ENCODE measurements around the gene NEBL. TPM values are rescaled to one million over a fixed set of nuclear protein-coding genes. Genes with fewer than 3 reads are reported as not detected.

The NEBL gene
- total and polyA plus RNA-seq, 2 experiments from 2014 or later, result 6.3 to 12.3 TPM

DNA sequence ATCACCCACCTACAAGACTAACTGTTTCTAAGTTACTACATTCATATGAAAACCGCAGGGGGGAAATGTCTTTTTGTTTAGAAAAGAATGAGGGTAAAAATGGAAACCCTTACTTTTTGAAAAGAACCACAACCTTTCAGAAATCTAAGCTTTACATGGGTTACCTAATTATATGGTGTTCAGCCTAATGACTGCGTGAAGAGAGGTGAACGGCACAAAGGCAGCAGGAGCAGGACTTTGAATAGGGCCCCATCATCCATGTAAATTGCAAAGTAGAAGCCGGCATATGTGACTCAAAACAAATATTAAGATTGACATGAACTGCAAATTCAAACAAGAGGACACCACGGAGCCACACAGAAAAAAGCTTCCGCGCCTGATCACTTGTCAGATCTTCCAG lies 25.1 kb downstream of the NEBL start:
- no peaks in the 10 kb centered on the region for H3K9me2 ChIP-seq (replicated peaks; ENCODE audit: insufficient read depth)
- TF ChIP-seq EZH2 (IDR thresholded peaks at IDR 0.05; ENCODE audit: borderline replicate concordance) (no peak), EZH2phosphoT487 (IDR thresholded peaks at IDR 0.05; ENCODE audit: low read depth, severe bottlenecking, unreplicated experiment) (no peak)
- H3K4me3 ChIP-seq, result no peak overlapping the region
- no peak overlapping the region for H3K27ac ChIP-seq
- H2AFZ ChIP-seq, result no peak overlapping the region
- no peaks in the 10 kb centered on the region for H3K36me3 ChIP-seq (replicated peaks; ENCODE audit: insufficient read depth, low read depth)
- H3K4me1 ChIP-seq (ENCODE audit: insufficient read depth), result no peaks in the 10 kb centered on the region
- no peaks in the 10 kb centered on the region for H3K79me2 ChIP-seq
- no peaks in the 10 kb centered on the region for H3K27me3 ChIP-seq
- no peaks in the 10 kb centered on the region for H3K9me3 ChIP-seq (ENCODE audit: low read depth)
- H4K20me1 ChIP-seq (ENCODE audit: insufficient read depth, poor library complexity, severe bottlenecking), result no peaks in the 10 kb centered on the region
- no peak overlapping the region for H3K4me2 ChIP-seq
- WGBS (ENCODE audit: low lambda C conversion rate, missing lambda C conversion rate), result 69% methylated on average over 7 of the region's 7 CpGs
- no peak for DNase-seq (ENCODE audit: low spot score)

DNA sequence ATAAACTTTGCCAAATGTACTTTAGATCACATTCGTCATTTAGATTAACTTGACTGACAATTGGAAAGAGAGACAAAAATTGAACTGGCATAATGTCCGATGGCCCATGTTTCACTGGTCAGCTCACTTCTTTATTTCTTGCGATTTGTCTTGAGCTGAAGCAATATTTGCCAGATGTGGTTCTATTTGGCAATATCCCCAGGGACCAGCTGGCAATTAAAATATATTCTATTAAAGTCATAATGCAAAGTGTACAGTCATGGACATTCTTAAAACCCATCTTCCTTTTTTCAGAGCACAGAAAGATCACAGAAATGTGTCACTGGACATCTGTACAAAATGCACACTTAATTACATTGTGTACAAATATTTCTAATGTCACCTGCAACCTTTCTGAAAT lies 26.3 kb downstream of the NEBL start:
- H3K4me2 ChIP-seq, result no peak overlapping the region
- no peak overlapping the region for H2AFZ ChIP-seq
- H4K20me1 ChIP-seq (ENCODE audit: insufficient read depth, poor library complexity, severe bottlenecking), result no peaks in the 10 kb centered on the region
- no peak for DNase-seq (ENCODE audit: low spot score)
- H3K79me2 ChIP-seq, result no peaks in the 10 kb centered on the region
- TF ChIP-seq, protein P1, sequence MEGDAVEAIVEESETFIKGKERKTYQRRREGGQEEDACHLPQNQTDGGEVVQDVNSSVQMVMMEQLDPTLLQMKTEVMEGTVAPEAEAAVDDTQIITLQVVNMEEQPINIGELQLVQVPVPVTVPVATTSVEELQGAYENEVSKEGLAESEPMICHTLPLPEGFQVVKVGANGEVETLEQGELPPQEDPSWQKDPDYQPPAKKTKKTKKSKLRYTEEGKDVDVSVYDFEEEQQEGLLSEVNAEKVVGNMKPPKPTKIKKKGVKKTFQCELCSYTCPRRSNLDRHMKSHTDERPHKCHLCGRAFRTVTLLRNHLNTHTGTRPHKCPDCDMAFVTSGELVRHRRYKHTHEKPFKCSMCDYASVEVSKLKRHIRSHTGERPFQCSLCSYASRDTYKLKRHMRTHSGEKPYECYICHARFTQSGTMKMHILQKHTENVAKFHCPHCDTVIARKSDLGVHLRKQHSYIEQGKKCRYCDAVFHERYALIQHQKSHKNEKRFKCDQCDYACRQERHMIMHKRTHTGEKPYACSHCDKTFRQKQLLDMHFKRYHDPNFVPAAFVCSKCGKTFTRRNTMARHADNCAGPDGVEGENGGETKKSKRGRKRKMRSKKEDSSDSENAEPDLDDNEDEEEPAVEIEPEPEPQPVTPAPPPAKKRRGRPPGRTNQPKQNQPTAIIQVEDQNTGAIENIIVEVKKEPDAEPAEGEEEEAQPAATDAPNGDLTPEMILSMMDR (IDR thresholded peaks at IDR 0.05; ENCODE audit: poor library complexity), result no peak
- no peak for TF ChIP-seq EZH2phosphoT487 (IDR thresholded peaks at IDR 0.05; ENCODE audit: low read depth, severe bottlenecking, unreplicated experiment)
- no peak for TF ChIP-seq EZH2 (IDR thresholded peaks at IDR 0.05; ENCODE audit: borderline replicate concordance)
- no peaks in the 10 kb centered on the region for H3K9me2 ChIP-seq (replicated peaks; ENCODE audit: insufficient read depth)
- no peak overlapping the region for H3K27ac ChIP-seq
- WGBS (ENCODE audit: low lambda C conversion rate, missing lambda C conversion rate), result 85% methylated on average over 3 of the region's 3 CpGs
- no peaks in the 10 kb centered on the region for H3K27me3 ChIP-seq
- H3K36me3 ChIP-seq (replicated peaks; ENCODE audit: insufficient read depth, low read depth), result no peaks in the 10 kb centered on the region
- H3K4me3 ChIP-seq, result no peak overlapping the region
- no peaks in the 10 kb centered on the region for H3K9me3 ChIP-seq (ENCODE audit: low read depth)
- H3K4me1 ChIP-seq (ENCODE audit: insufficient read depth), result no peaks in the 10 kb centered on the region

DNA sequence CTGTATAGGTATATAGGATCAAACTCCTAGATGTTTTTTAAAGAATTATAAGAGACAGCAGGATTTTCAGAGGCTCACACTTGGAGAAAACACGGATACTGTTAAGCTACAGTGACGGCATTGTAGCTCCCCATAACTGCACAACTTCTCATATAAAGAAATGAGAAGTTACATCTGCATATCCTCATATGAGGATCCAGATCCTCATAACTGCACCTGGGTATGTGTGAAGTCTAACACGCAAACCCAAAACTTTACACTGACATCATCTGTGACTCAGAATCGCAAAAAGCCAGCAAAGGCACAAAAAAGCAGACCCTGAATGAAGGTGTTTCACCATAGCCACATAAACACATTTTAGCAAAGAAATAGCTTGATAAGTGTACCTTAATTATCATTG lies 34.1 kb downstream of the NEBL start:
- Histone ChIP-seq H3K27ac (no peak overlapping the region), H3K4me3 (no peak overlapping the region), H3K9me2 (replicated peaks; ENCODE audit: insufficient read depth) (no peaks in the 10 kb centered on the region), H3K4me1 (ENCODE audit: insufficient read depth) (no peaks in the 10 kb centered on the region), H2AFZ (no peak overlapping the region), H3K9me3 (ENCODE audit: low read depth) (no peaks in the 10 kb centered on the region), H3K27me3 (no peaks in the 10 kb centered on the region), H3K79me2 (no peaks in the 10 kb centered on the region), H3K36me3 (replicated peaks; ENCODE audit: insufficient read depth, low read depth) (no peaks in the 10 kb centered on the region), H3K4me2 (no peak overlapping the region), H4K20me1 (ENCODE audit: insufficient read depth, poor library complexity, severe bottlenecking) (no peaks in the 10 kb centered on the region)
- DNase-seq (ENCODE audit: low spot score), result no peak
- 91% methylated on average over 4 of the region's 4 CpGs for WGBS (ENCODE audit: low lambda C conversion rate, missing lambda C conversion rate)
- TF ChIP-seq, protein P1 (IDR thresholded peaks at IDR 0.05; ENCODE audit: poor library complexity), result no peak
- TF ChIP-seq EZH2phosphoT487 (IDR thresholded peaks at IDR 0.05; ENCODE audit: low read depth, severe bottlenecking, unreplicated experiment), result no peak

DNA sequence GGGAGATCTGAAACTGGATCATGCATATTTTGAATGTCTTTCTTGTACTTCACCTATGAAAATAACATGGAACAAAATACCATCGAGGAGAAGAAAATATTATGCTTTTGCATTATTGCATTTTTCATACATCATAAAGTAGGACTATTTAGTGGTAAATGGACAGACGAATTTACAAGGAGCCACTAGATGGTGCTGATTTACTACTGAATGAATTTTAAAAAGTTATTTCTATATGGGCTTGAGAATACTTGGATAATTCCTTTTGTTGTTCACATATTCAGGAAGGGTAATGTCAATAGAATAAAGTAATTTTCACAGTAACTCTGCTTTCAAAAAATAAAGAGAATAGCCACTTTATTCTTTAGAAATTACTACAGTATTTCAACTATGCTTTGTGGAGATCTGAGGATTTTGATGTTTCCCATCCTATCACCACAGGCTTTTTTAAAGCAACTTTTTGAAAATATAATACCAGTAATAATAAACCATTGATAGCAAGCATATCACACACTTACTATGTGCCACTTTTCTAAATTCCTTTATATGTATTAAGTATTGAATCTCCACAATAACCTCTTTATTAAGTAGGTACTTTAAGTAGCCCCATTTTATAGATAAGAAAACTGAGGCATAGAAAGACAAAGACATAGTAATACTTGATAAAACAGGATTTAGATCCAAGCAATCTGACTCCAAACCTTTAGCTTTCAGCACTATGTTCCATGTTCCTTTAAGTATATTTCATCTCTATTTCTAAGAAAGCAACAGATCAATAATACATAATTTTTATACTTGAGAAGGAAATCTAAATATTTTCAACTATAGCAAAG lies 38.6 kb downstream of the NEBL start:
- TF ChIP-seq EZH2phosphoT487 (IDR thresholded peaks at IDR 0.05; ENCODE audit: low read depth, severe bottlenecking, unreplicated experiment), result no peak
- TF ChIP-seq, protein P1 (IDR thresholded peaks at IDR 0.05; ENCODE audit: poor library complexity), result peak; percentile 70
- H3K36me3 ChIP-seq (replicated peaks; ENCODE audit: insufficient read depth, low read depth), result no peaks in the 10 kb centered on the region
- H3K4me3 ChIP-seq, result no peak overlapping the region
- H3K4me1 ChIP-seq (ENCODE audit: insufficient read depth), result no peaks in the 10 kb centered on the region
- DNase-seq (ENCODE audit: low spot score), result peak; percentile 41
- H3K4me2 ChIP-seq, result no peak overlapping the region
- no peak overlapping the region for H2AFZ ChIP-seq
- no peaks in the 10 kb centered on the region for H3K9me3 ChIP-seq (ENCODE audit: low read depth)
- H3K9me2 ChIP-seq (replicated peaks; ENCODE audit: insufficient read depth), result no peaks in the 10 kb centered on the region
- H3K27ac ChIP-seq, result no peak overlapping the region
- H3K79me2 ChIP-seq, result no peaks in the 10 kb centered on the region
- WGBS (ENCODE audit: low lambda C conversion rate, missing lambda C conversion rate), result 17% methylated on average over 2 of the region's 2 CpGs
- H3K27me3 ChIP-seq, result no peaks in the 10 kb centered on the region
- no peaks in the 10 kb centered on the region for H4K20me1 ChIP-seq (ENCODE audit: insufficient read depth, poor library complexity, severe bottlenecking)
